ENCODE data around the gene KLHDC7B.

KLHDC7B gene

DNA sequence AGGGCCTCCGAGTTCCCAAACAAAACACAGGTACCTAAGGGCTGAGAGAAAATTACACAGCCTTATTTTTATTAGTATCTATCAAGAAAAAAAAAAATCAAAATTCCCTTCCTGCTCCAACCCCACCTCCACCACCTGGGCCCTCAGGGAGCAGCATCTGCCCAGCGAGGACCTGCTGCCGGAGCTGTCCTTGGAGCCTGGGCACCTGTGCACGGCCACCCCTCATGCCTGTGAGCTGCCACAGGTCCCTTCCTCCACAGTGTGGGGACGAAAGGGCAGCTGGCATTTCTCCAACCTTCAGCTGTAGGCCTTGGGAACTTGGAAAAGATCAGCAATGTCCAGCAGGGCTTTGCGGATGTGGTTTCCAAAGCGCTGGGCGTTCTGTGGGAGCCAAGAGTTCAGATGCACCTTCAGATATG lies 23.4 kb downstream of the KLHDC7B start:
- no peaks in the 10 kb centered on the region for H3K9me2 ChIP-seq (replicated peaks; ENCODE audit: control insufficient read depth, low read length)
- no peaks in the 10 kb centered on the region for H3K9me3 ChIP-seq (ENCODE audit: control insufficient read depth, insufficient read depth, low read length)
- peaks cover 61% of the 10 kb centered on the region for H3K36me3 ChIP-seq (ENCODE audit: control insufficient read depth, low read length)
- H3K79me2 ChIP-seq (ENCODE audit: control insufficient read depth, low read length) = no peaks in the 10 kb centered on the region
- H3F3A ChIP-seq (ENCODE audit: control insufficient read depth, insufficient read depth) = peaks cover 2% of the 10 kb centered on the region; the same call in 1 of the 2 replicates
- H3K27ac ChIP-seq (ENCODE audit: low read depth, low read length) = no peak overlapping the region
- H3K4me3 ChIP-seq (ENCODE audit: low read length) = no peak overlapping the region
- no peak overlapping the region for H3K4me2 ChIP-seq (ENCODE audit: low read length)
- no peaks in the 10 kb centered on the region for H4K20me1 ChIP-seq (ENCODE audit: control insufficient read depth, insufficient read depth, low read depth, low read length)
- no peaks in the 10 kb centered on the region; the same call in 1 of the 2 replicates for H3K4me1 ChIP-seq (ENCODE audit: control insufficient read depth, low read length)
- peaks cover 3% of the 10 kb centered on the region; the same call in 1 of the 2 replicates for H3K27me3 ChIP-seq (ENCODE audit: control insufficient read depth, low read length)
- no peak for TF ChIP-seq EZH2phosphoT487 (IDR thresholded peaks at IDR 0.05; ENCODE audit: borderline replicate concordance, low read length)
- TF ChIP-seq, protein P1, sequence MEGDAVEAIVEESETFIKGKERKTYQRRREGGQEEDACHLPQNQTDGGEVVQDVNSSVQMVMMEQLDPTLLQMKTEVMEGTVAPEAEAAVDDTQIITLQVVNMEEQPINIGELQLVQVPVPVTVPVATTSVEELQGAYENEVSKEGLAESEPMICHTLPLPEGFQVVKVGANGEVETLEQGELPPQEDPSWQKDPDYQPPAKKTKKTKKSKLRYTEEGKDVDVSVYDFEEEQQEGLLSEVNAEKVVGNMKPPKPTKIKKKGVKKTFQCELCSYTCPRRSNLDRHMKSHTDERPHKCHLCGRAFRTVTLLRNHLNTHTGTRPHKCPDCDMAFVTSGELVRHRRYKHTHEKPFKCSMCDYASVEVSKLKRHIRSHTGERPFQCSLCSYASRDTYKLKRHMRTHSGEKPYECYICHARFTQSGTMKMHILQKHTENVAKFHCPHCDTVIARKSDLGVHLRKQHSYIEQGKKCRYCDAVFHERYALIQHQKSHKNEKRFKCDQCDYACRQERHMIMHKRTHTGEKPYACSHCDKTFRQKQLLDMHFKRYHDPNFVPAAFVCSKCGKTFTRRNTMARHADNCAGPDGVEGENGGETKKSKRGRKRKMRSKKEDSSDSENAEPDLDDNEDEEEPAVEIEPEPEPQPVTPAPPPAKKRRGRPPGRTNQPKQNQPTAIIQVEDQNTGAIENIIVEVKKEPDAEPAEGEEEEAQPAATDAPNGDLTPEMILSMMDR (IDR thresholded peaks at IDR 0.05; ENCODE audit: low read depth, low read length, poor library complexity, severe bottlenecking) = no peak

- no peak overlapping the region for H3K27ac ChIP-seq (ENCODE audit: low read depth, low read length)
- TF ChIP-seq, protein P1 (IDR thresholded peaks at IDR 0.05; ENCODE audit: low read depth, low read length, poor library complexity, severe bottlenecking) = no peak
- no peak for TF ChIP-seq EZH2phosphoT487 (IDR thresholded peaks at IDR 0.05; ENCODE audit: borderline replicate concordance, low read length)
- H3K9me3 ChIP-seq (ENCODE audit: control insufficient read depth, insufficient read depth, low read length) = no peaks in the 10 kb centered on the region
- no peaks in the 10 kb centered on the region; the same call in 1 of the 2 replicates for H3K4me1 ChIP-seq (ENCODE audit: control insufficient read depth, low read length)
- H3K4me3 ChIP-seq (ENCODE audit: low read length) = no peak overlapping the region
- H3K4me2 ChIP-seq (ENCODE audit: low read length) = no peak overlapping the region
- no peaks in the 10 kb centered on the region for H3K9me2 ChIP-seq (replicated peaks; ENCODE audit: control insufficient read depth, low read length)
- peaks cover 2% of the 10 kb centered on the region; the same call in 1 of the 2 replicates for H3F3A ChIP-seq (ENCODE audit: control insufficient read depth, insufficient read depth)
- H3K36me3 ChIP-seq (ENCODE audit: control insufficient read depth, low read length) = peaks cover 68% of the 10 kb centered on the region
- H4K20me1 ChIP-seq (ENCODE audit: control insufficient read depth, insufficient read depth, low read depth, low read length) = no peaks in the 10 kb centered on the region
- H3K79me2 ChIP-seq (ENCODE audit: control insufficient read depth, low read length) = no peaks in the 10 kb centered on the region
- no peaks in the 10 kb centered on the region for H3K27me3 ChIP-seq (ENCODE audit: control insufficient read depth, low read length)
Measured at GRCh38 chr22:50569896-50570535, 24.3 kb downstream of the KLHDC7B start.

- Histone ChIP-seq H3K9me2 (replicated peaks; ENCODE audit: control insufficient read depth, low read length) (no peaks in the 10 kb centered on the region), H3K79me2 (ENCODE audit: control insufficient read depth, low read length) (no peaks in the 10 kb centered on the region), H3F3A (ENCODE audit: control insufficient read depth, insufficient read depth) (peaks cover 2% of the 10 kb centered on the region; the same call in 1 of the 2 replicates), H3K36me3 (ENCODE audit: control insufficient read depth, low read length) (peaks cover 75% of the 10 kb centered on the region), H3K27me3 (ENCODE audit: control insufficient read depth, low read length) (no peaks in the 10 kb centered on the region), H3K9me3 (ENCODE audit: control insufficient read depth, insufficient read depth, low read length) (no peaks in the 10 kb centered on the region), H4K20me1 (ENCODE audit: control insufficient read depth, insufficient read depth, low read depth, low read length) (no peaks in the 10 kb centered on the region), H3K4me3 (ENCODE audit: low read length) (no peak overlapping the region), H3K27ac (ENCODE audit: low read depth, low read length) (no peak overlapping the region), H3K4me2 (ENCODE audit: low read length) (no peak overlapping the region), H3K4me1 (ENCODE audit: control insufficient read depth, low read length) (no peaks in the 10 kb centered on the region; the same call in 1 of the 2 replicates)
- TF ChIP-seq, protein P1 (IDR thresholded peaks at IDR 0.05; ENCODE audit: low read depth, low read length, poor library complexity, severe bottlenecking) = no peak
- TF ChIP-seq EZH2phosphoT487 (IDR thresholded peaks at IDR 0.05; ENCODE audit: borderline replicate concordance, low read length) = no peak
Measured at GRCh38 chr22:50570861-50571260, 25.2 kb downstream of the KLHDC7B start.

All from DOHH2 (cell line).